SK-N-SH (cell line): ENCODE results near the gene MND1. TPM values are rescaled to one million over a fixed set of nuclear protein-coding genes. Genes with fewer than 3 reads are reported as not detected.

Experiments
- CTCF ChIA-PET: fragments of 300-600, 350-600 bp; formaldehyde crosslinking; extraction: SDS; loops from one replicate; lab custom pipeline; 2021; lab: Yijun Ruan, JAX
- POLR2A ChIA-PET: fragments of 350-600 bp; sonication (Branson Sonifier 250); formaldehyde crosslinking; extraction: SDS; loops from one replicate; lab custom pipeline; 2020; ENCODE audit warnings: antibody characterized with exemption, inconsistent platforms; lab: Yijun Ruan, JAX
- DNase-seq: peaks from one replicate; pipeline ENCODE4 v3.0.0; 2012
- H2AFZ ChIP-seq: fragments of 200-600 bp; sonication (generic); 2 replicates; pipeline ENCODE4 v1.8.1; 2016; ENCODE audit warnings: antibody characterized with exemption, mild to moderate bottlenecking, low read depth
- H3F3A ChIP-seq: fragments of 200-600 bp; sonication (generic); replicated peaks from 2 replicates; pipeline ENCODE3; 2016; ENCODE audit warnings: antibody characterized with exemption, mild to moderate bottlenecking; ENCODE audit not compliant: insufficient read depth
- H3K27ac ChIP-seq, 2 experiments: fragments of 200-500 bp in 1 of 2; fragments of 200-600 bp in 1 of 2; sonication (Bioruptor generic) in 1 of 2; sonication (generic), shearing (Covaris generic) in 1 of 2; 2 replicates each; pipeline versions ENCODE4 v1.5.1 to v1.6.1; 2014 to 2016; ENCODE audit warnings: low read depth in 2 of 2, inconsistent platforms in 1 of 2, low read length in 1 of 2, mild to moderate bottlenecking in 1 of 2, mixed read lengths in 1 of 2
- H3K27me3 ChIP-seq: fragments of 200-600 bp; sonication (generic), shearing (Covaris generic); 2 replicates; pipeline ENCODE4 v1.6.1; 2016; ENCODE audit warnings: mixed run types; ENCODE audit not compliant: insufficient read depth
- H3K36me3 ChIP-seq, 2 experiments: fragments of 200-500 bp in 1 of 2; fragments of 200-600 bp in 1 of 2; sonication (Bioruptor generic) in 1 of 2; sonication (generic) in 1 of 2; replicated peaks in 1 of 2; 2 replicates each; pipeline versions ENCODE3 to v1.5.1; 2014 to 2016; ENCODE audit warnings: low read length in 1 of 2, mild to moderate bottlenecking in 1 of 2; ENCODE audit not compliant: insufficient read depth in 2 of 2, control insufficient read depth in 1 of 2
- H3K4me1 ChIP-seq, 2 experiments: fragments of 200-500 bp in 1 of 2; fragments of 200-600 bp in 1 of 2; sonication (Bioruptor generic) in 1 of 2; sonication (generic), shearing (Covaris generic) in 1 of 2; 2 replicates each; pipeline versions ENCODE4 v1.5.1 to v1.6.1; 2014 to 2016; ENCODE audit warnings: low read depth in 1 of 2, low read length in 1 of 2, mixed run types in 1 of 2; ENCODE audit not compliant: insufficient read depth in 2 of 2, control insufficient read depth in 1 of 2
- H3K4me2 ChIP-seq: fragments of 200-600 bp; sonication (generic), shearing (Covaris generic); 2 replicates; pipeline ENCODE4 v1.6.1; 2017; ENCODE audit warnings: mixed run types
- H3K4me3 ChIP-seq, 2 experiments: fragments of 200-500 bp in 1 of 2; fragments of 200-600 bp in 1 of 2; sonication (Bioruptor generic) in 1 of 2; sonication (generic), shearing (Covaris generic) in 1 of 2; 2 replicates each; pipeline versions ENCODE4 v1.5.1 to v1.8.1; 2014 to 2016; ENCODE audit warnings: low read depth in 2 of 2, inconsistent platforms in 1 of 2, low read length in 1 of 2, mild to moderate bottlenecking in 1 of 2, mixed read lengths in 1 of 2, moderate library complexity in 1 of 2
- H3K79me2 ChIP-seq: fragments of 200-600 bp; sonication (generic); 2 replicates; pipeline ENCODE4 v1.8.1; 2017; ENCODE audit warnings: mild to moderate bottlenecking; ENCODE audit not compliant: insufficient read depth
- H3K9ac ChIP-seq: fragments of 200-600 bp; sonication (generic); 2 replicates; pipeline ENCODE4 v1.6.1; 2017; ENCODE audit warnings: mixed run types
- H3K9me2 ChIP-seq: fragments of 200-600 bp; sonication (generic); 2 replicates; pipeline ENCODE4 v1.6.1; 2017; ENCODE audit warnings: mixed run types
- H3K9me3 ChIP-seq: fragments of 200-600 bp; sonication (generic); 2 replicates; pipeline ENCODE4 v1.6.1; 2017; ENCODE audit warnings: mixed run types, mild to moderate bottlenecking, moderate library complexity
- H4K20me1 ChIP-seq: fragments of 200-600 bp; sonication (generic); 2 replicates; pipeline ENCODE4 v1.6.1; 2017; ENCODE audit warnings: mild to moderate bottlenecking, mixed run types; ENCODE audit not compliant: insufficient read depth
- ELF1 ChIP-seq: IDR thresholded peaks from 2 replicates; pipeline ENCODE4 v1.4.0; 2012
- FOXJ3 ChIP-seq: sonication (generic); formaldehyde crosslinking; IDR thresholded peaks from 2 replicates; pipeline ENCODE4 v1.5.1; 2020; ENCODE audit warnings: mild to moderate bottlenecking, missing genetic modification reagents
- FOXM1 ChIP-seq: IDR thresholded peaks from 2 replicates; pipeline ENCODE4 v1.4.0; 2012; ENCODE audit warnings: low read depth, mild to moderate bottlenecking
- IRF3 ChIP-seq: fragments of 150-350 bp; IDR thresholded peaks from 2 replicates; pipeline ENCODE4 v1.6.1; 2016; ENCODE audit warnings: mild to moderate bottlenecking, low read depth, low read length
- JUND ChIP-seq: IDR thresholded peaks from 2 replicates; pipeline ENCODE4 v1.4.0; 2012
- NRF1 ChIP-seq: IDR thresholded peaks from 2 replicates; pipeline ENCODE4 v1.6.1; 2012; ENCODE audit warnings: low read depth, mild to moderate bottlenecking, low read length
- POLR2AphosphoS5 ChIP-seq: IDR thresholded peaks from 2 replicates; pipeline ENCODE4 v1.6.1; 2012; ENCODE audit warnings: low read depth, low read length
- RAD21 ChIP-seq: IDR thresholded peaks from 2 replicates; pipeline ENCODE4 v1.6.1; 2012; ENCODE audit warnings: mild to moderate bottlenecking, low read length
- RXRA ChIP-seq: IDR thresholded peaks from 2 replicates; pipeline ENCODE4 v1.4.0; 2012; ENCODE audit warnings: low read depth, mild to moderate bottlenecking, borderline replicate concordance
- SIN3A ChIP-seq: IDR thresholded peaks from 2 replicates; pipeline ENCODE4 v1.6.1; 2012; ENCODE audit warnings: low read depth, mild to moderate bottlenecking, low read length, moderate library complexity, borderline replicate concordance
- TAF1 ChIP-seq: IDR thresholded peaks from 2 replicates; pipeline ENCODE4 v1.6.1; 2012; ENCODE audit warnings: low read depth, mild to moderate bottlenecking, low read length, moderate library complexity, borderline replicate concordance
- TEAD4 ChIP-seq: IDR thresholded peaks from 2 replicates; pipeline ENCODE4 v1.4.0; 2012; ENCODE audit warnings: mild to moderate bottlenecking, borderline replicate concordance; ENCODE audit not compliant: insufficient read depth
- WGBS: methylation state at CpG from one replicate; pipeline ENCODE4 v1.1.6; 2017; ENCODE audit warnings: low lambda C conversion rate; 5-methylcytosine and 5-hydroxymethylcytosine counted together
- polyA plus RNA-seq, 3 experiments: library from polyadenylated mRNA; depleted of rRNA; stranded (reverse); fragments of >200 nt; gene quantifications; 2 replicates each; pipeline ENCODE4 v1.2.3, GENCODE V29; 2012
- TF ChIP-seq, protein P1 (sequence below): fragments of 200-600 bp; sonication (generic); IDR thresholded peaks from 2 replicates; pipeline ENCODE4 v1.6.1; 2017; ENCODE audit warnings: antibody characterized with exemption, mild to moderate bottlenecking, moderate library complexity
- TF ChIP-seq, protein P2 (sequence below): IDR thresholded peaks from 2 replicates; pipeline ENCODE4 v1.4.0; 2012; ENCODE audit warnings: low read depth, borderline replicate concordance

Gene MND1
- polyA plus RNA-seq, 1 of the 3 experiments (the other 2 are of a cell fraction), result 2.4 TPM

- H3K9ac ChIP-seq, result no peak overlapping the region
- H3K79me2 ChIP-seq, result no peaks in the 10 kb centered on the region
- 90% methylated on average over 4 of the region's 4 CpGs for WGBS
- no peak for DNase-seq
- H2AFZ ChIP-seq, result no peak overlapping the region
- no peak overlapping the region for H3K27ac ChIP-seq
- no peaks in the 10 kb centered on the region for H3K36me3 ChIP-seq
- no peaks in the 10 kb centered on the region for H3K9me3 ChIP-seq
- peaks cover 5% of the 10 kb centered on the region for H3F3A ChIP-seq
- ChIA-PET POLR2A (no interaction called here), CTCF (interaction anchor here (1.0 kb wide), 1 partner anchor 13 kb away, joined by 3 read pairs; no protein-coding TSS in a partner anchor)
- H3K4me2 ChIP-seq, result no peak overlapping the region
- no peaks in the 10 kb centered on the region for H3K27me3 ChIP-seq
- H4K20me1 ChIP-seq, result no peaks in the 10 kb centered on the region
- peaks cover 2 to 3% of the 10 kb centered on the region in 2 experiments; a peak in 2 of 4 replicates for H3K4me1 ChIP-seq
- no peak overlapping the region for H3K4me3 ChIP-seq
- no peaks in the 10 kb centered on the region for H3K9me2 ChIP-seq
- TF ChIP-seq RAD21 (no peak), POLR2AphosphoS5 (no peak), FOXJ3 (CRISPR knock-in tag) (no peak), RXRA (no peak), ELF1 (no peak), IRF3 (no peak), FOXM1 (no peak), TAF1 (no peak), TEAD4 (no peak), JUND (no peak), SIN3A (no peak), NRF1 (no peak)
- TF ChIP-seq, protein P1, sequence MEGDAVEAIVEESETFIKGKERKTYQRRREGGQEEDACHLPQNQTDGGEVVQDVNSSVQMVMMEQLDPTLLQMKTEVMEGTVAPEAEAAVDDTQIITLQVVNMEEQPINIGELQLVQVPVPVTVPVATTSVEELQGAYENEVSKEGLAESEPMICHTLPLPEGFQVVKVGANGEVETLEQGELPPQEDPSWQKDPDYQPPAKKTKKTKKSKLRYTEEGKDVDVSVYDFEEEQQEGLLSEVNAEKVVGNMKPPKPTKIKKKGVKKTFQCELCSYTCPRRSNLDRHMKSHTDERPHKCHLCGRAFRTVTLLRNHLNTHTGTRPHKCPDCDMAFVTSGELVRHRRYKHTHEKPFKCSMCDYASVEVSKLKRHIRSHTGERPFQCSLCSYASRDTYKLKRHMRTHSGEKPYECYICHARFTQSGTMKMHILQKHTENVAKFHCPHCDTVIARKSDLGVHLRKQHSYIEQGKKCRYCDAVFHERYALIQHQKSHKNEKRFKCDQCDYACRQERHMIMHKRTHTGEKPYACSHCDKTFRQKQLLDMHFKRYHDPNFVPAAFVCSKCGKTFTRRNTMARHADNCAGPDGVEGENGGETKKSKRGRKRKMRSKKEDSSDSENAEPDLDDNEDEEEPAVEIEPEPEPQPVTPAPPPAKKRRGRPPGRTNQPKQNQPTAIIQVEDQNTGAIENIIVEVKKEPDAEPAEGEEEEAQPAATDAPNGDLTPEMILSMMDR, result no peak
- TF ChIP-seq, protein P2, sequence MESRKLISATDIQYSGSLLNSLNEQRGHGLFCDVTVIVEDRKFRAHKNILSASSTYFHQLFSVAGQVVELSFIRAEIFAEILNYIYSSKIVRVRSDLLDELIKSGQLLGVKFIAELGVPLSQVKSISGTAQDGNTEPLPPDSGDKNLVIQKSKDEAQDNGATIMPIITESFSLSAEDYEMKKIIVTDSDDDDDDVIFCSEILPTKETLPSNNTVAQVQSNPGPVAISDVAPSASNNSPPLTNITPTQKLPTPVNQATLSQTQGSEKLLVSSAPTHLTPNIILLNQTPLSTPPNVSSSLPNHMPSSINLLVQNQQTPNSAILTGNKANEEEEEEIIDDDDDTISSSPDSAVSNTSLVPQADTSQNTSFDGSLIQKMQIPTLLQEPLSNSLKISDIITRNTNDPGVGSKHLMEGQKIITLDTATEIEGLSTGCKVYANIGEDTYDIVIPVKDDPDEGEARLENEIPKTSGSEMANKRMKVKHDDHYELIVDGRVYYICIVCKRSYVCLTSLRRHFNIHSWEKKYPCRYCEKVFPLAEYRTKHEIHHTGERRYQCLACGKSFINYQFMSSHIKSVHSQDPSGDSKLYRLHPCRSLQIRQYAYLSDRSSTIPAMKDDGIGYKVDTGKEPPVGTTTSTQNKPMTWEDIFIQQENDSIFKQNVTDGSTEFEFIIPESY, result no peak
These were observed 108.3 kb downstream of the MND1 start for GRCh38 chr4:153452658-153453378.
